DMS53 treated with DMSO at 0.1 percent for 48 hours (cell line): ENCODE results near the gene SYT1.
A peak's percentile ranks its signal among the peaks of the same experiment; 100 is the strongest.
"Not testable (repeated sequence)": the region's sequence is repeated elsewhere in the genome, so short reads cannot be mapped to it uniquely, and the experiment has no call there.

Experiments used
- DNase-seq: peaks from one replicate; lab custom pipeline; 2025; ENCODE audit not compliant: unreplicated experiment; lab: John Stamatoyannopoulos, UW

SYT1 gene

GRCh38 chr12:78864403-78864869 is at the start of gene SYT1:
TSS of gene SYT1 (plus strand) at chr12:78864774.
- peak; percentile 96 for DNase-seq

DNA sequence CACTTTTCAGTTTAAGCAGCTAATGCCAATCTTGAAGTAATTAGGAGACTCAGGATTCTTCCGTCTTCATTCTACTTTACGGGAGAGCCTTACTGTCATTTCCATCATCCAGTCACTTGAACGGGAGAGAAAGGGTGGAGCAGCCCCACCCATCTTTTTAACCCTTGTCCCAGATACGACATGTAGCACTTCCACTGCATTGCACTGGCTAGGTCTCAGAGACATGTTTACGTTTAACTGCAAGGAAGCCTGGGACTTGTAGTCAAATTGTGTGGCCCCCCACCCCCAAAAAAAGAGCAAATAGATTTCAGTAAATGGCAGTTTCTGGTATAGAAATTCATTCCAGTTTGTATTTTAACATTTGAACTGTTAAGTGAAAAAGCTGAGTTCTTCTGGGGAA is 46.1 kb upstream of the SYT1 start:
- no peak for DNase-seq

- DNase-seq = no peak
Measured at GRCh38 chr12:78820946-78821345, 43.6 kb upstream of the SYT1 start.

- no peak for DNase-seq
Measured at GRCh38 chr12:78824918-78825317, 39.7 kb upstream of the SYT1 start.

DNA sequence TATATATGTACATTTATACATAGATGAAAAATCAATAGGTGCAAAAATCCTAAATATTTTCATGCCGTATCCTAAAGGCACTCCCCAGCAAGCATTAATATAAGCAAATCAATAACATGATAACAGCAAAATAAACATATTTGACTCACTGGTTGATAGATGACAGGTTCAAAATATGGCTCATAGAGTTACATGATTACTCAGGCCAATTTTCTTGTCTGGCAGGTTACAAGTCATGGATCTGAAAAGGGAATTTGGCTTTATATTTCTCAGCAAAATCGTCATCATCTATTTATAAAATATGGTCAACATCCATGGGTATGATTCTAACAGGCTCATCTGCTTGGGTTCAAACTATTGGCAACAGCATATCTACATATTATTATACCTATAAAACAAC is 34.9 kb upstream of the SYT1 start:
- no peak for DNase-seq

DNA sequence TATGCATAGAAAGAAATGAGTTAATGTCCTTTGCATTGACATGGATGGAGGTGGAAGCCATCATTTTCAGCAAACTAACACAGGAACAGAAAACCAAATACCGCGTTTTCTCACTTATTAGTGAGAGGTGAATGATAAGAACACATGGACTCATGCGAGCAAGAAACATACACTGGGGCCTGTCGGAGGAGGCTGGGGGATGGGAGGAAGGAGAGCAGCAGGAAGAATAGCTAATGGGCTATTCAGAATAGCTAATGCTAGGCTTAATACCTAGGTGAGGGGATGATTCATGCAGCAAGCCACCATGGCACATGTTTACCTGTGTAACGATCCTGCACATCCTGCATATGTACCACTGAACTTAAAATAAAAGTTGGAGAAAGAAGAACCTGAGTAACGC is 29.1 kb upstream of the SYT1 start:
- no peak for DNase-seq

- DNase-seq = not testable (repeated sequence)
Measured at GRCh38 chr12:78840518-78841019, 24.0 kb upstream of the SYT1 start.

- no peak for DNase-seq
Measured at GRCh38 chr12:78853231-78853630, 11.3 kb upstream of the SYT1 start.

DNA sequence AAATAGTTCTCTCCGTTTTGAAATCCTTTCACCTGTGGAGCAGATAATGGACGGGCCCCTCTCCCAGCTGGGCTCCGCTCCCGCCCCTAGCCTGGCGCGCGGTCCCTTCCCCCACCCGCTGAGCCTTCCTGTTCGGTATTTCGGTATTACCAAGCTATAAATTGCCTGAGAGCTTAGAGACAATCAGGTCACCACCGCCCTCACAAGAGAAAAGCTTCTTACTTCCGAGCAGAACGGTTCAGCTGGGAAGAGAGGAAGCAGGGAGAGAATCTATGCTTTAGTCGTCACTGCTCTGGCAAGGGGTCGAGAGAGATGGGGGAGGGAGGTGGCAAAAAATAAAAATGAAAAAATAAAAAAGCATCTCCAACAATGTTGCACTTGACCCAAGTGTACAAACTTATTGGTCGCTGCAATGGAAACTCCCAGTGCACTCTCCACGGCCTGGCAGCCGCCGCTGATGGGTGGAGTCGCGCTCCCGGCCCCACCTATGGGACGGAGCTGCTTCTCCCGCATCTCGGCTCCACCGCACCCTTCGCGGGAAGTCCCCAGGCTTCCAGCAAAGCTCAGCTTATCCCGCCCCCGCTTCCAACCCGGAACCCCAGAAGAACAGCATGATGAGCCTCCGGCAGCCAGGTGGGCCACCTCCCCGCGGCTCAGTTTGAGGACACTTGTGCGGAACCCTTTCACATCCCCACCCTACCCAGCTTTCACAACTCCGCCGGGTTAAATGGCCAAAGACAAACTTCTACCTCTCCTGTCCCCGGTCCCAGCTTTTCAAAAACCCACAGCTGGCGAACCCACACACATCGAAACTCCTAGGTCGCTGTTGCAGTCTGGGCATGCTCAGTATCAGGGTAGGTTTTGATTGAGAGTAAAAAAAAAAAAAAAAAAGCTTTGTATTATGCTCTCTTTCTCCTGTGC is 832 bp upstream of the SYT1 start:
- peak; percentile 87 for DNase-seq

GRCh38 chr12:78864870-78865463 is 393 bp downstream of the SYT1 start:
- peak; percentile 41 for DNase-seq

DNA sequence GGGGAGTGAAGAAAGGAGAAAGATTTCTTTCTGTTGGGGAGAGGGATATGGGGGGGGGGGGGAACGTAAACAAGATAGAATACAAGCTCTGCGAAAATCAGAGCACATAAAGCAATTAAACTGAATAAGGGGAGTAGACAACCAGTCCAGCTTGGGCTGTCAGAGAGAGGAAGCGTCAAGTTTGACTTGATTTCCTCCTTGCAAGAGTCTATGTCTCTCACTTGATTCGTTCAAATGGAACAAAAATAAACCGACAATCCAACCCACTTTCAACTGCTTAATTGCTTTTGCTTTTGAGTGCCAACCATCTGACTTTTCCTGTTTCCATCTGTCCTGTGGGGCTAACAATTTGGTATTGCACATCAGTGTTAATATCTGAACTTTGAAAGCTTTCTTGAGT is 942 bp downstream of the SYT1 start:
- no peak for DNase-seq

DNA sequence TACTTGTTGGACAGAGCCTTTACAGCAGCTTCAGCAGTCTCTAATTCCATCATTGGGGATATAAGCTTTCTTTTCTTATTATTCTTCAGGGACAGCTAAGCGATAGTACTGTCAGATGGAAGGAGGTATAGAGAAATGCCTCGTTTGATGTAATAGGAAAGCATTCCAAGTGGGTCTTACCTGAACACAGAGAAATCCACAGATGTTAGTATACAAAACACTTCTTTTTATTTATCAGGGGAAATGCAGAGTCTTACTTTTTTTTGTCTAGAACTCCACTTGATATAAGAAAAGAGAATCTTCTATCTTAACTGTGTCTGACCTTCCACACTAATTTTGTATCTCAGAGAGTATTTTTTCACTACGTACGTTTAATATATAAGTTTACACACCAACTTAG is 1.9 kb downstream of the SYT1 start:
- no peak for DNase-seq

GRCh38 chr12:78870539-78870938 is 6.0 kb downstream of the SYT1 start:
- DNase-seq = no peak

DNA sequence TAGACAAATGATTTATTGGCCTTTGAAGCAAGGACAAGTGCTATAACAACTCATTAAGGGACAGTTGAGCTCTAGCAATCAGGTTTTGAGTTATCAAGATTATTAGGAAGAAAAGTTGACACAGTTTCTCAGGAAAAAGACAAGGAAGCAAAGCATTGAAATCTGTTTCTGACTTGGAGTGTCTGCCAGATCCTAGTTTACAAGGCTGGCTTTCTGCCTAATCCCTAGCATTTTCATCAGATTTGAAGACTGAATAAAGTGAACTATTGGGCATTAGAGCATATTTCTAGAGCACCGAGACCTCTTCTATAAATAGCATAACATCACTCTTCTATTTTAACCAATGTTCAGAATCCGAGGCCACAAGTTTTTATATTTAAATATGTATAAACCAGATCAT is 7.0 kb downstream of the SYT1 start:
- DNase-seq = no peak

- DNase-seq = peak; percentile 79
Measured at GRCh38 chr12:78878459-78878858, 13.9 kb downstream of the SYT1 start.

DNA sequence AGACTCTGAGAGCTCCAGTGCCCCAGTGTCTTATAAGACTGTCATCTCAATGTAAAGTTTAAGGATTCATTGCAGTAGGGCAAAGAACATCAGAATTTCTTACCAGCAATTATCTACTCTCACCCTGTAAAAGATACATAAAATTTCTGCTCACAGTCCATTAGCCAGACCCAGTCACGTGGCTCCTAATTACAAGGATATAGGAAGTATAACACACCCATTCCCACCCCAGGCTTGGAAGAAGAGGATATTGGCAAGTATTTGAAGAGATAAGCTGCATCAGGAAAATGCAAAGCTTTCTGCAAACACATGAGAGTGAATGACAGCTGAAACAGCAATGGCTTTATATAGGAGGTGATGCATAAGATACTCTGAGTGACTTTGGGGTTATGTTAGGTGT is 14.3 kb downstream of the SYT1 start:
- peak; percentile 68 for DNase-seq

DNA sequence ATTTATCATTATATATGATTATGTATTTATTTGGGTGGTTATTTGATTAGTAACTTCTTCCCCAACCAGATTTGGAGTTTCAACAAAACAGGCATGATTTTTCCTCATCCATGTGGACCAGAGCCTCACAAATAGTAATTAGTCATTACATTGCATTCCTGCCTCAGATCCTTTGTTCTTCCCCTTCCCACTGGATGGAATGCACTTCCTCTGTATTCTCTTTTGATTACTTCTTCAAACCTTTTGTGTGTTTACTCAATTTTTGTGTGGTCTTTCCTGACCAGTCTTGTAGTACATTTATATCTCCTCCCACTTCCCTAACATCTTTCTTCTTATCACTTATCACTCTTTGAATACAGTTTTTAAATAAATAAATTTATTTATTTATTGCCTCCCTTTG is 15.5 kb downstream of the SYT1 start:
- DNase-seq = no peak

- no peak for DNase-seq
Measured at GRCh38 chr12:78881685-78882084, 17.1 kb downstream of the SYT1 start.

- DNase-seq = peak; percentile 75
Measured at GRCh38 chr12:78885466-78885865, 20.9 kb downstream of the SYT1 start.

- peak; percentile 88 for DNase-seq
Measured at GRCh38 chr12:78886719-78887407, 22.3 kb downstream of the SYT1 start.

DNA sequence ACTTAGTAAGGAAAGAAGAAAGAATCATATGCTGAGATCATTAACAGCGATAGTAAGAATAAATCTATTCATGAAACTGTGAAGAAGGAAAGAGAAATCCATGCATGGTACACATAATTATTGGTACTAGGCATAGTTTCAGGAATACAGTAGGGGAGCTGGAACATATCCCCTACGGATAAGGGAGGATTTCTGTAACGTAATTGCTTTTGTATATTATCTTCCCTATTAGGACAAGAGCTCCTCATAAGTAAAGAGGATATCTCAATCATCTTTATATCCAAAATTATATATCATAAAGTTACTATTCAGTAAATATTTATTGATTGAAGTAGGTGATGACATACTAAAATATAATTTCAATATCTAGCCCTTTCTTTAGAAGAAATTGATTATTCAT is 22.9 kb downstream of the SYT1 start:
- no peak for DNase-seq

- no peak for DNase-seq
Measured at GRCh38 chr12:78888568-78888967, 24.0 kb downstream of the SYT1 start.
